GM10266 (cell line): ENCODE data around the gene C1QTNF9.

Experiments used
- DNase-seq: peaks from one replicate; pipeline ENCODE4 v3.0.0; 2012; ENCODE audit errors: extremely low spot score
- TF ChIP-seq, protein P1 (sequence below): IDR thresholded peaks from 2 replicates; pipeline ENCODE4 v1.5.1; 2012; ENCODE audit warnings: mild to moderate bottlenecking, low read depth; ENCODE audit not compliant: control insufficient read depth, insufficient read depth; ENCODE audit errors: missing control alignments

The C1QTNF9 gene

DNA sequence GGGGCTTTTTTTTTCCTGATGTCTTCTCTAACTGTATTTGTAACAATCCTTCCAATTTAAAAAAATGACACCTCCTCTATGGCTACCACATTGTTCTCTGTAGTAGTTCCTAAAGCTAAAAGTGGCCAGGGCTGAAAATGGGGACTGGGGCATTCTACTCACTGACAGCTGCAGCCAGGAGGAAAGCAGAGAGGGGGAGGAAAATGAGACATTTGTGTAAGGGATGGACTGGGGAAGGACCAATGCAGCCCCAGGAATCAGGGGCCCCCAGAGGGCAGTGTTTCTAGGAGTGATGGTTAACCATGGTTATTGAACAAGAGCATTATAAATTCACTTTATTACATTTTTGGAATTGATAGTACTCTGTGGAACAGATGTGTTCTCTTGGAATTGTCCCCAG lies 34.3 kb upstream of the C1QTNF9 start:
- DNase-seq, result no peak
- TF ChIP-seq, protein P1, sequence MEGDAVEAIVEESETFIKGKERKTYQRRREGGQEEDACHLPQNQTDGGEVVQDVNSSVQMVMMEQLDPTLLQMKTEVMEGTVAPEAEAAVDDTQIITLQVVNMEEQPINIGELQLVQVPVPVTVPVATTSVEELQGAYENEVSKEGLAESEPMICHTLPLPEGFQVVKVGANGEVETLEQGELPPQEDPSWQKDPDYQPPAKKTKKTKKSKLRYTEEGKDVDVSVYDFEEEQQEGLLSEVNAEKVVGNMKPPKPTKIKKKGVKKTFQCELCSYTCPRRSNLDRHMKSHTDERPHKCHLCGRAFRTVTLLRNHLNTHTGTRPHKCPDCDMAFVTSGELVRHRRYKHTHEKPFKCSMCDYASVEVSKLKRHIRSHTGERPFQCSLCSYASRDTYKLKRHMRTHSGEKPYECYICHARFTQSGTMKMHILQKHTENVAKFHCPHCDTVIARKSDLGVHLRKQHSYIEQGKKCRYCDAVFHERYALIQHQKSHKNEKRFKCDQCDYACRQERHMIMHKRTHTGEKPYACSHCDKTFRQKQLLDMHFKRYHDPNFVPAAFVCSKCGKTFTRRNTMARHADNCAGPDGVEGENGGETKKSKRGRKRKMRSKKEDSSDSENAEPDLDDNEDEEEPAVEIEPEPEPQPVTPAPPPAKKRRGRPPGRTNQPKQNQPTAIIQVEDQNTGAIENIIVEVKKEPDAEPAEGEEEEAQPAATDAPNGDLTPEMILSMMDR, result no peak

DNA sequence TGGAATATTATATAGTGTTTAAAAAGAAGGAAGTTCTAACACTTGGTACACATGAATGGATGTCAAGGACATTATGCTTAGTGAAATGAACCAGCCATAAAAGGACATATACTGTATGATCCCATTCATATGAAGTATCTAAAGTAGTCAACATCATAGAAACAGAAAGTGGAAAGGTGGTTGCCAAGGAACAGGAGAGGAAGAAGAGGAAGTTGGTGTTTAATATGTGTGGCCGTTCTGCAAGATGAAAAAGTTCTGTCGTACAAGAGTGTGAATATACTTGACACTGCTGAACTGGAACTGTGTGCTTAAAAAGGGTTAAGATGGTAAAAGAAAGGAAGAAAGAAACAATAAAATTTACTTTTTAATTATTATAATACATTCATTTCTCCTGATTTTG lies 33.1 kb upstream of the C1QTNF9 start:
- no peak for DNase-seq
- TF ChIP-seq, protein P1, result no peak

DNA sequence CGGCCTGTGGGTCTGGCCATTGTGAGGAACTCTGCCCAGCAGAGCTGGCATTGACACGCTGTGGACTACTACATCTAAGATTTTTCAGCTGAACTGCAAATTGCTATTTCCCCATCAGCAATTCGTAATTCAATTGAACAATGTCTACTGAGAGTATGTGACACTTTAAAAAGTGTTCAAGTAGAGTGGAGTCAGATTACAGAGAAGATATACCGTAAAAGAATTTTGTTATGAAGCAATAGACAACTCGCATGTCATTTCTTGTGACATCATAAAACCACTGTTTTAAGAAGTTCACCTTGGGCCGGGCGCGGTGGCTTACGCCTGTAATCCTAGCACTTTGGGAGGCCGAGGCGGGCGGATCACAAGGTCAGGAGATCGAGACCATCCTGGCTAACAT lies 32.5 kb upstream of the C1QTNF9 start:
- TF ChIP-seq, protein P1, result no peak
- DNase-seq, result no peak

DNA sequence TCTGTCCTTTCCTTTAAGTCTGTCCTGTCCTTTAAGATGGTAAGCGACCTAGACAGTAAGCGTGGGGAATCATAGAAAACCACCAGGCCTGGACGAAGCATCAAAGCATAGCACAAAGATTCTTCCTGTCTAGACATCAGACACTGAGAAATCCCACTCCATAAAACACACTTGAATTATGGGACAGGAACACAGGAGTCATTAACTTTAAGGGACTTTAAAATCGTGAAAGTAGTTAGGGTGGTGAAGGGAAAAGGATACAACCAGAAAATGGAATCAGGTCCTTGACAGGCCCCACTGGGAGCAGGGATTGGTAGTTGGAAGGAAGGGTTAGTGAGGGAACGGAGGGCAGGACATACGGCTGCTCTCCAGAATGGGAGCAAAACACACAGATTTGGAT lies 31.6 kb upstream of the C1QTNF9 start:
- TF ChIP-seq, protein P1, result no peak
- DNase-seq, result no peak

DNA sequence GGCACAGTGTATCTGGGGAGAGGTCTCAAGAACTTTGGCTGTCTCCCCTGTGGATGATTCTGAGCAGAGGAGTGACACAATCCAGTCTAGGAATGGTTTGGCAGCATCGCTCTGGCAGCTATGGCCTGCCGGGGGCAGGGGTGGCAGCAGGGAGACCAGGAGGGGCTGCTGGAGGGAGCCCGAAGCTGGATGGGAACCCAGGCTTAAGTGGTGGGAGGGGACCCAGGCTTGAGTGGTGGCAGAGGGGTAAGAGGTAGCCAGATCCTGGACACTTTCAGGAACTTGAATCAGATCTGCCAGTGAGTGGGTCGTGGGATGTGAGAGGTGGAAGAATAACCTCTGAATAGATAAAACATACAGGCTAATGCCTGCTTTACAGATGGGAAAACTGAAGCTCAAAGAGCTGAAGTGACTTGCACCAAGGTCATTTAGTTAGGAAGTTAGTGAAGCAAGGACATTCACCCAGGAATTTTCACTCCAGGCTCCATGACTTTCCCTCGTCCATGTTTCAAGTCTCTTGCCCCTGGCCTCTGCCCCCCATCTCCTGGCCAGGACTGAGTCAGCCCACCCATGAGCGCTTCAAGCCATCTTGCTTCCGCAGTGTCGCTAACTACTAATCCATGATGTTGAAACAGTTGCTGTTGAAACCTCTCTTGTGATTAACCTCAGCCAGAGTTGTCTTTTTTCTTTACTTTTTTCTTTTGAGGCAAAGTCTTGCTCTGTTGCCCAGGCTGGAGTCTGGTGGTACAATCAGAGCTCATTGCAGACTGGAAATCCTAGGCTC lies 29.9 kb upstream of the C1QTNF9 start:
- no peak for DNase-seq
- TF ChIP-seq, protein P1, result no peak

DNA sequence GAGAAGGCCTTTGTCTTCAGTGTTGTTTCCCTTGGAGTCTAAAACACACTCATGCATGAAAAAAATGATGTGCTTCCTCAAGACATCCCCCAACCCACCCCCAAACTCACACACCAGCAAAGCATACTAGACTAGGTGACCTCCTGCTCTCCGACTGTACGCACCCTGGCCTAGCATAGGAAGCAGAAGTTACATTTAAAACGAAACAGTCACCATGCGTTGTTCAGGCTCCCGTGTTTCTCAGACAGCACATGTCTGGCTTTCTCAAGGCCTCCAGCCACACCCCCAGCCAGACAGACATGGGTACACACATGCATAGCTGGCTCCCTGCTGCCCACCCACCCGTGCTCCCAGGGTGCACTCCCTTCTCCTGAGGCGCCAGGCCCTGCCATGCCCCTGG lies 28.7 kb upstream of the C1QTNF9 start:
- TF ChIP-seq, protein P1, result no peak
- peak; percentile 59 for DNase-seq

DNA sequence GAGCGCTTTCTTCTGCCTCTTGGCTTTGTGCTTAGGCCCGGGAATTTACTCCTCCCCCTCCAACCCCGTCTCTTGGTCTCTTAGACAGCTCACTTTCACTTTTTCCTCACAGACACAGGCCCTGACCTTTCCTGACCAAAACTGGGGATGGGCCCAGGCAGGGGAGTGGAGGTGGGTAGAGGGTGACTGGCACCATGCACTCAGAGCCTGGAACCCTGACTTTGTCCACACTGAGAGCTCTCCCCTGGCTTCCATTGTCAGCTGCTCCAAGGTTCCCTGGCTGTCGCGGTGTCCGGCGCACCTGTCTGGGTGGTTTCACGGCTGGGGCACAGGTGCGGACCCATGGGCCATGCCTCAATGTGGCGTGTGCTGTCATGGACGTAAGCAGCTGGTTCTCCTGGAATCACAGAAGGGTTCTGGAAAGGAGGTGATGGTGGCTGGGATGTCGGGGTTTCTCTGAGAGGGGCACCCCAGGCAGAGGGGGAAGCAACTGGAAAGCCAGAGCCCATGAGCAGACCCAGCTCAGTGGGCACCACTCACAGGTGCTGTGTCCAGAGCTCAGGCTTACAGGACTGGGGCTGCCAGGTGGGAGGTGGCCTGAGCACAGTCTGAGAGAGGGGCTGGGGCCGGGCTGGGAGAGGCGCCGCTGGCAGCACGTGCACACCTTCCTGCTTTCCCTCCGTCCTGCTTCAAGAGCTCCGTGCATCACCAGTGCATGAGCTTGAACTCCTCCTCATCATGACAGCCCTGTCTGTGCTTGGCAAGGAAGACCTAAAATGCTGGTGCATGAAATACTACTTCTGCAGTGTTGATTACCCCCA lies 28.0 kb upstream of the C1QTNF9 start:
- TF ChIP-seq, protein P1, result no peak
- DNase-seq, result no peak
